ENCODE data around the gene MEGF11. TPM values are rescaled to one million over a fixed set of nuclear protein-coding genes. Genes with fewer than 3 reads are reported as not detected.

Gene MEGF11
- total RNA-seq, 1 experiment from 2014 or later = 1.2 TPM

DNA sequence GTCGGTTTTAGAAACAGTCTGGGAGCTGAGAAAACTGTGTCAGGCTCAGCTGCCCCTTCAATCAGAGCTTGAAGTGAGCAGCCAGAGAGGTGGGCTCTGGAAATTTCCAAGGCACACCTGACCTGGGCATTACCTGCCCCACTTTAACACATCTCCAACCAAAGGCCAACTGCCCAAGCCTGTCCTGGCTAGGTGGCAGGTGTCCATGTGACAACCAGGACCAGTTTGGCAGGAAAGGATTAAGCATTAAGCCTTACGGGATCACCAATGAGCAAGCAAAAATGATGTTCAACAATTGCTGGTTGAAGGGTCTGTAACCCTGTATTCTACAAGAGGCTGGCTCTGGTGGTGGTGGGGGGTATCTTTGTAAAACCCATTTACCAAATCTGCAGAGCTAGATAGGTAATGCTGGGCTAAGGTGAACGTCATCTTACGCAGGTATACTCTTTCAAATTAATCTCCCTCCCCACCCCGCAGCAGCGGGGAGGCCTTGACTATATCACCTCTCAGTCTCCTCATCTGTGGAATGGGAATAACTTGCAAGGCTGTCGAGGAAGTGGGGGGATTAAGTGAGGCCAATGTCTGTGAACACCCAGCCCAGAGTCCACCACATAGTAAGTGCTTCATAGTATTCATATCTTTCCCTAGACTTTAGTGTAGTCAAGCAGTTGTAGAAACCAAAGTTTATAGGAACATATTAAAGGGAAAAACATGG is 183.2 kb downstream of the MEGF11 start:
- no CpG with 5 or more reads among the region's 7 CpGs for WGBS (ENCODE audit: extremely low coverage, insufficient read length, low lambda C conversion rate)
- Histone ChIP-seq H3K23me2 (ENCODE audit: insufficient read length, low read depth, low read length, poor library complexity, severe bottlenecking) (no peaks in the 10 kb centered on the region), H3T11ph (ENCODE audit: low read length) (no peak overlapping the region), H4K5ac (ENCODE audit: insufficient read length, low read depth, low read length) (no peak overlapping the region), H3K4me1 (ENCODE audit: insufficient read depth, low read length) (peaks cover 8% of the 10 kb centered on the region; the same call in 1 of the 2 replicates), H2BK15ac (ENCODE audit: low read depth, low read length) (no peak overlapping the region), H2BK12ac (ENCODE audit: insufficient read length, low read depth, low read length) (no peak overlapping the region), H3K9ac (ENCODE audit: extremely low read depth, insufficient read length, low read length) (no peak overlapping the region), H4K91ac (ENCODE audit: insufficient read length, low read depth, low read length) (no peak overlapping the region), H3K4ac (ENCODE audit: low read depth, low read length) (no peak overlapping the region), H2AK5ac (ENCODE audit: insufficient read length, low read length) (no peak overlapping the region), H2BK5ac (ENCODE audit: insufficient read length, low read length) (no peak overlapping the region), H3K56ac (ENCODE audit: insufficient read length, low read depth, low read length) (no peak overlapping the region), H3K9me3 (ENCODE audit: control insufficient read depth, low read depth, low read length) (no peaks in the 10 kb centered on the region), H2BK20ac (ENCODE audit: low read depth, low read length, poor library complexity, severe bottlenecking) (no peak overlapping the region), H3K4me2 (ENCODE audit: insufficient read depth, insufficient read length, low read length) (no peak overlapping the region), H2AFZ (ENCODE audit: low read length) (no peak overlapping the region), H3K27me3 (ENCODE audit: insufficient read depth, low read length) (no peaks in the 10 kb centered on the region), H4K20me1 (ENCODE audit: control insufficient read depth, insufficient read depth, insufficient read length) (no peaks in the 10 kb centered on the region), H4K8ac (replicated peaks; ENCODE audit: insufficient read length, low read depth, low read length) (no peak overlapping the region), H3K79me1 (ENCODE audit: insufficient read depth, low read depth, low read length, poor library complexity, severe bottlenecking) (no peaks in the 10 kb centered on the region), H3K14ac (ENCODE audit: insufficient read depth, low read length) (no peak overlapping the region; the same call in 1 of the 2 replicates), H3K27ac (ENCODE audit: insufficient read length, low read depth, low read length) (no peak overlapping the region), H3K18ac (ENCODE audit: insufficient read length, low read depth, low read length) (no peak overlapping the region), H3K79me2 (ENCODE audit: insufficient read depth, low read length) (no peaks in the 10 kb centered on the region), H3K23ac (ENCODE audit: insufficient read length, low read depth, low read length) (no peak overlapping the region), H2BK120ac (ENCODE audit: low read depth, low read length, poor library complexity, severe bottlenecking) (no peak overlapping the region)
- H3K27ac Mint-ChIP-seq = no peak overlapping the region
- TF ChIP-seq, protein P1, sequence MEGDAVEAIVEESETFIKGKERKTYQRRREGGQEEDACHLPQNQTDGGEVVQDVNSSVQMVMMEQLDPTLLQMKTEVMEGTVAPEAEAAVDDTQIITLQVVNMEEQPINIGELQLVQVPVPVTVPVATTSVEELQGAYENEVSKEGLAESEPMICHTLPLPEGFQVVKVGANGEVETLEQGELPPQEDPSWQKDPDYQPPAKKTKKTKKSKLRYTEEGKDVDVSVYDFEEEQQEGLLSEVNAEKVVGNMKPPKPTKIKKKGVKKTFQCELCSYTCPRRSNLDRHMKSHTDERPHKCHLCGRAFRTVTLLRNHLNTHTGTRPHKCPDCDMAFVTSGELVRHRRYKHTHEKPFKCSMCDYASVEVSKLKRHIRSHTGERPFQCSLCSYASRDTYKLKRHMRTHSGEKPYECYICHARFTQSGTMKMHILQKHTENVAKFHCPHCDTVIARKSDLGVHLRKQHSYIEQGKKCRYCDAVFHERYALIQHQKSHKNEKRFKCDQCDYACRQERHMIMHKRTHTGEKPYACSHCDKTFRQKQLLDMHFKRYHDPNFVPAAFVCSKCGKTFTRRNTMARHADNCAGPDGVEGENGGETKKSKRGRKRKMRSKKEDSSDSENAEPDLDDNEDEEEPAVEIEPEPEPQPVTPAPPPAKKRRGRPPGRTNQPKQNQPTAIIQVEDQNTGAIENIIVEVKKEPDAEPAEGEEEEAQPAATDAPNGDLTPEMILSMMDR (conservative IDR thresholded peaks at IDR 0.05) = no peak
- H3K36me3 Mint-ChIP-seq (ENCODE audit: insufficient read depth in 1 of 3, low read depth in 3 of 3) = no peaks in the 10 kb centered on the region
- no peak overlapping the region for H3K4me3 Mint-ChIP-seq
- H3K27me3 Mint-ChIP-seq (ENCODE audit: low read depth) = no peaks in the 10 kb centered on the region; the same call in 1 of the 2 replicates
- no peak for DNase-seq
- H3K9me3 Mint-ChIP-seq = no peaks in the 10 kb centered on the region
- peaks cover 60 to 63% of the 10 kb centered on the region in 2 experiments for H3K4me1 Mint-ChIP-seq
